ENCODE results near the gene PKHD1.

Gene PKHD1

GRCh38 chr6:51684603-51685002, 402.8 kb downstream of the PKHD1 start:
- no peak overlapping the region for H3K9ac ChIP-seq (ENCODE audit: low read length)
- no peaks in the 10 kb centered on the region for H3K27me3 ChIP-seq (ENCODE audit: control insufficient read depth, insufficient read depth, low read length)
- H3K36me3 ChIP-seq (ENCODE audit: control insufficient read depth, insufficient read depth, low read length) = no peaks in the 10 kb centered on the region
- H3K27ac ChIP-seq (ENCODE audit: low read depth, low read length) = no peak overlapping the region
- no peaks in the 10 kb centered on the region for H3K4me1 ChIP-seq (ENCODE audit: control insufficient read depth, insufficient read depth, low read length)
- no peak overlapping the region for H3K4me3 ChIP-seq (ENCODE audit: low read depth, low read length)
- H3K9me3 ChIP-seq (ENCODE audit: control insufficient read depth, insufficient read depth, low read depth, low read length) = no peaks in the 10 kb centered on the region

GRCh38 chr6:51684038-51684437, 403.4 kb downstream of the PKHD1 start:
- H3K27ac ChIP-seq (ENCODE audit: low read depth, low read length) = no peak overlapping the region
- H3K9me3 ChIP-seq (ENCODE audit: control insufficient read depth, insufficient read depth, low read depth, low read length) = no peaks in the 10 kb centered on the region
- H3K4me1 ChIP-seq (ENCODE audit: control insufficient read depth, insufficient read depth, low read length) = no peaks in the 10 kb centered on the region
- no peaks in the 10 kb centered on the region for H3K27me3 ChIP-seq (ENCODE audit: control insufficient read depth, insufficient read depth, low read length)
- no peaks in the 10 kb centered on the region for H3K36me3 ChIP-seq (ENCODE audit: control insufficient read depth, insufficient read depth, low read length)
- H3K9ac ChIP-seq (ENCODE audit: low read length) = no peak overlapping the region
- no peak overlapping the region for H3K4me3 ChIP-seq (ENCODE audit: low read depth, low read length)

GRCh38 chr6:51678905-51679620, 408.4 kb downstream of the PKHD1 start:
- H3K4me3 ChIP-seq (ENCODE audit: low read depth, low read length) = no peak overlapping the region
- H3K4me1 ChIP-seq (ENCODE audit: control insufficient read depth, insufficient read depth, low read length) = no peaks in the 10 kb centered on the region
- no peaks in the 10 kb centered on the region for H3K9me3 ChIP-seq (ENCODE audit: control insufficient read depth, insufficient read depth, low read depth, low read length)
- no peak overlapping the region for H3K9ac ChIP-seq (ENCODE audit: low read length)
- no peaks in the 10 kb centered on the region for H3K36me3 ChIP-seq (ENCODE audit: control insufficient read depth, insufficient read depth, low read length)
- H3K27me3 ChIP-seq (ENCODE audit: control insufficient read depth, insufficient read depth, low read length) = no peaks in the 10 kb centered on the region
- H3K27ac ChIP-seq (ENCODE audit: low read depth, low read length) = no peak overlapping the region

GRCh38 chr6:51678274-51678673, 409.1 kb downstream of the PKHD1 start:
- no peaks in the 10 kb centered on the region for H3K36me3 ChIP-seq (ENCODE audit: control insufficient read depth, insufficient read depth, low read length)
- no peak overlapping the region for H3K27ac ChIP-seq (ENCODE audit: low read depth, low read length)
- no peak overlapping the region for H3K9ac ChIP-seq (ENCODE audit: low read length)
- no peaks in the 10 kb centered on the region for H3K4me1 ChIP-seq (ENCODE audit: control insufficient read depth, insufficient read depth, low read length)
- H3K27me3 ChIP-seq (ENCODE audit: control insufficient read depth, insufficient read depth, low read length) = no peaks in the 10 kb centered on the region
- no peak overlapping the region for H3K4me3 ChIP-seq (ENCODE audit: low read depth, low read length)
- no peaks in the 10 kb centered on the region for H3K9me3 ChIP-seq (ENCODE audit: control insufficient read depth, insufficient read depth, low read depth, low read length)

- no peaks in the 10 kb centered on the region for H3K9me3 ChIP-seq (ENCODE audit: control insufficient read depth, insufficient read depth, low read depth, low read length)
- no peaks in the 10 kb centered on the region for H3K36me3 ChIP-seq (ENCODE audit: control insufficient read depth, insufficient read depth, low read length)
- no peak overlapping the region for H3K27ac ChIP-seq (ENCODE audit: low read depth, low read length)
- no peak overlapping the region for H3K9ac ChIP-seq (ENCODE audit: low read length)
- no peaks in the 10 kb centered on the region for H3K4me1 ChIP-seq (ENCODE audit: control insufficient read depth, insufficient read depth, low read length)
- no peaks in the 10 kb centered on the region for H3K27me3 ChIP-seq (ENCODE audit: control insufficient read depth, insufficient read depth, low read length)
- H3K4me3 ChIP-seq (ENCODE audit: low read depth, low read length) = no peak overlapping the region
Measured at GRCh38 chr6:51675922-51676275, 411.5 kb downstream of the PKHD1 start.

DNA sequence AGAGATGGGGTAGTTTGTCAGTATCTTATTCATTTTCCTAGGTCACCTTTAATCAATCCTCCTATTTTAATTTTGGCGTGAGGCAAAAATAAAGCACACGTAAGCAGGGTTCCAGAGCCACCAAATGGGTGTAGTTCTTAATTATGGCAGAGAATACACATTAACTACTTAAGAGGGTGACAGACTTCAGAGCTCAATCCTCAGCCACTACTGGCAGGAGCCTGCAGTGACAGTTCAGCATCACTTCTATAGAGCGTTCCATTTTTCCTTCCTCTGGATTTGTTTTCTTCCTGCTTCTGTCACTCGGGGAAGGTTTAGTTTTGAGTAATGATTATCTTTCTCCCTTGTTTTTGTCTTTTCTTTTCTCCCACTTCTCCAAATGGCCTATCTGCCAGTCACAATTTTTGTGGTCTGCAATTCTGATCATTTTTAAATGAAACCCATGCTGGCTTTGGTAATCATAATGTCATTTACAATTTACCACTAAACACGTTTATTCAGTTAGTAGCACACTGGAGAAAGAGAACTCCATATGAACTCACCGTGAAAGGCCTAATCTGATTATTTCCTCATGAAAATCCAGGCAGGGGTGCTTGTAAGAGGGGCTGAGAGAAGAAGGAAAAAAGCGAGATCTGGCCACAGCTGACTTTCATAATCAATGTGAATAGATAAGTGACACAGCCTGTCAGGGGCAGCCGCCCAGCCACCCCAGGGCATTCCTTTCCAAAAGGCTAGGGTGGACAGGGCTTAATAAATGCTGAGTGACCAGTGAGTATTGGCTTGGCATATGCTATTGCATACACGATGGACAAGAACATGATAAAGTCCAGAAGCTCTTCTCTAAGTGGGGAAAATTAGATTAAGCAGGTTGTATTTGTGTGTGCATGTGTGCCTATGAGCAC, 412.1 kb downstream of the PKHD1 start:
- H3K4me3 ChIP-seq (ENCODE audit: low read depth, low read length) = no peak overlapping the region
- no peak overlapping the region for H3K9ac ChIP-seq (ENCODE audit: low read length)

GRCh38 chr6:51663525-51663924, 423.9 kb downstream of the PKHD1 start:
- Histone ChIP-seq H3K27me3 (ENCODE audit: control insufficient read depth, insufficient read depth, low read length) (no peaks in the 10 kb centered on the region), H3K9ac (ENCODE audit: low read length) (no peak overlapping the region), H3K4me1 (ENCODE audit: control insufficient read depth, insufficient read depth, low read length) (no peaks in the 10 kb centered on the region), H3K9me3 (ENCODE audit: control insufficient read depth, insufficient read depth, low read depth, low read length) (no peaks in the 10 kb centered on the region), H3K36me3 (ENCODE audit: control insufficient read depth, insufficient read depth, low read length) (no peaks in the 10 kb centered on the region), H3K4me3 (ENCODE audit: low read depth, low read length) (no peak overlapping the region), H3K27ac (ENCODE audit: low read depth, low read length) (no peak overlapping the region)

More for the DNA sequence above, 412.1 kb downstream of the PKHD1 start:
- Histone ChIP-seq H3K27ac (ENCODE audit: low read depth, low read length) (no peak overlapping the region), H3K4me1 (ENCODE audit: control insufficient read depth, insufficient read depth, low read length) (no peaks in the 10 kb centered on the region), H3K27me3 (ENCODE audit: control insufficient read depth, insufficient read depth, low read length) (no peaks in the 10 kb centered on the region), H3K36me3 (ENCODE audit: control insufficient read depth, insufficient read depth, low read length) (no peaks in the 10 kb centered on the region), H3K9me3 (ENCODE audit: control insufficient read depth, insufficient read depth, low read depth, low read length) (no peaks in the 10 kb centered on the region)

DNA sequence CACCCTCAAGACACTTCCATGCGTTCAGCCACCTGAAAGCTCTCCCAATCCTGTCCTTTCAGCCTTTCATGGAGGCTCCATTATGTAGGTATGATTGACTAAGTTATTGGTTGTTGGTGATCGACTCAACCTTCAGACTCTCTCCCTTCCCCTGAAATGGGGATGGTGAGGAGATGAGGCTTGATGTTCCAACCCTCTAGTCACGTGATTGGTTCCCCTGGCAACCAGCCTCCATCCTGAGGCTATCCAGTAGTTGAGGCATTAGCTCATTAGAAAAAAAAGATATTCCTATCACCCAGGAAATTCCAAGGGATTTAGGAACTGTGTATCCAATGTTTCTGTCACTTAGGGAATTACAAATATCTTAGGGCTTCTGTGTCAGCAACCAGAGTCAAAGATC, 426.6 kb downstream of the PKHD1 start:
- Histone ChIP-seq H3K27me3 (ENCODE audit: control insufficient read depth, insufficient read depth, low read length) (no peaks in the 10 kb centered on the region), H3K4me3 (ENCODE audit: low read depth, low read length) (no peak overlapping the region), H3K27ac (ENCODE audit: low read depth, low read length) (no peak overlapping the region), H3K9me3 (ENCODE audit: control insufficient read depth, insufficient read depth, low read depth, low read length) (no peaks in the 10 kb centered on the region), H3K36me3 (ENCODE audit: control insufficient read depth, insufficient read depth, low read length) (no peaks in the 10 kb centered on the region), H3K4me1 (ENCODE audit: control insufficient read depth, insufficient read depth, low read length) (no peaks in the 10 kb centered on the region), H3K9ac (ENCODE audit: low read length) (no peak overlapping the region)

- no peaks in the 10 kb centered on the region for H3K4me1 ChIP-seq (ENCODE audit: control insufficient read depth, insufficient read depth, low read length)
- H3K27ac ChIP-seq (ENCODE audit: low read depth, low read length) = no peak overlapping the region
- H3K36me3 ChIP-seq (ENCODE audit: control insufficient read depth, insufficient read depth, low read length) = no peaks in the 10 kb centered on the region
- H3K27me3 ChIP-seq (ENCODE audit: control insufficient read depth, insufficient read depth, low read length) = no peaks in the 10 kb centered on the region
- no peak overlapping the region for H3K4me3 ChIP-seq (ENCODE audit: low read depth, low read length)
- no peaks in the 10 kb centered on the region for H3K9me3 ChIP-seq (ENCODE audit: control insufficient read depth, insufficient read depth, low read depth, low read length)
- no peak overlapping the region for H3K9ac ChIP-seq (ENCODE audit: low read length)
Measured at GRCh38 chr6:51657491-51657890, 429.9 kb downstream of the PKHD1 start.

- Histone ChIP-seq H3K9ac (ENCODE audit: low read length) (no peak overlapping the region), H3K9me3 (ENCODE audit: control insufficient read depth, insufficient read depth, low read depth, low read length) (no peaks in the 10 kb centered on the region), H3K36me3 (ENCODE audit: control insufficient read depth, insufficient read depth, low read length) (no peaks in the 10 kb centered on the region), H3K27ac (ENCODE audit: low read depth, low read length) (no peak overlapping the region), H3K27me3 (ENCODE audit: control insufficient read depth, insufficient read depth, low read length) (no peaks in the 10 kb centered on the region), H3K4me1 (ENCODE audit: control insufficient read depth, insufficient read depth, low read length) (no peaks in the 10 kb centered on the region), H3K4me3 (ENCODE audit: low read depth, low read length) (no peak overlapping the region)
Measured at GRCh38 chr6:51655517-51655916, 431.9 kb downstream of the PKHD1 start.

DNA sequence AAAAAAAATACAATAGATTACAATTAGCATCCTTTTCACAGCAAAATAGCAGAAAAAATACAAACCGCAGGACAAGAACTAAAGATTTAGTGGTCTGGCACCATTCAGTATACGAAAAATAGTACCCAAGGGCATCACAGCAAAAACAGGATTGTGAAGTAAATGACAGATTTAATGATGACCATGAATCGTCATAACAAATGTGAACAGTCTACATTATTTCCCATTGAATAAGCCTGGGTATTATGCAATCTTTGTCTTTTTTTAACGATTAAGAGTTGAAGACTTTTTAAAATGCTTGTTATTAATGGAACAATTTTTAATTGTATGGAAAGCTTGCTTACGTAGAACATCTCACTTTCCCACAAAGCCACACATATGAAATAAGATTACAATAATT, 432.8 kb downstream of the PKHD1 start:
- Histone ChIP-seq H3K36me3 (ENCODE audit: control insufficient read depth, insufficient read depth, low read length) (no peaks in the 10 kb centered on the region), H3K27ac (ENCODE audit: low read depth, low read length) (no peak overlapping the region), H3K4me1 (ENCODE audit: control insufficient read depth, insufficient read depth, low read length) (no peaks in the 10 kb centered on the region), H3K27me3 (ENCODE audit: control insufficient read depth, insufficient read depth, low read length) (no peaks in the 10 kb centered on the region), H3K4me3 (ENCODE audit: low read depth, low read length) (no peak overlapping the region), H3K9ac (ENCODE audit: low read length) (no peak overlapping the region), H3K9me3 (ENCODE audit: control insufficient read depth, insufficient read depth, low read depth, low read length) (no peaks in the 10 kb centered on the region)

Measured in HUES6 (cell line).